SK-N-SH (cell line): ENCODE data around the gene SLC40A1. TPM values are rescaled to one million over a fixed set of nuclear protein-coding genes. Genes with fewer than 3 reads are reported as not detected.

ENCODE experiments used
- CTCF ChIA-PET: fragments of 300-600, 350-600 bp; formaldehyde crosslinking; extraction: SDS; loops from one replicate; lab custom pipeline; 2021; lab: Yijun Ruan, JAX
- POLR2A ChIA-PET: fragments of 350-600 bp; sonication (Branson Sonifier 250); formaldehyde crosslinking; extraction: SDS; loops from one replicate; lab custom pipeline; 2020; ENCODE audit warnings: antibody characterized with exemption, inconsistent platforms; lab: Yijun Ruan, JAX
- DNase-seq: peaks from one replicate; pipeline ENCODE4 v3.0.0; 2012
- H2AFZ ChIP-seq: fragments of 200-600 bp; sonication (generic); 2 replicates; pipeline ENCODE4 v1.8.1; 2016; ENCODE audit warnings: antibody characterized with exemption, mild to moderate bottlenecking, low read depth
- H3F3A ChIP-seq: fragments of 200-600 bp; sonication (generic); replicated peaks from 2 replicates; pipeline ENCODE3; 2016; ENCODE audit warnings: antibody characterized with exemption, mild to moderate bottlenecking; ENCODE audit not compliant: insufficient read depth
- H3K27ac ChIP-seq, 2 experiments: fragments of 200-500 bp in 1 of 2; fragments of 200-600 bp in 1 of 2; sonication (Bioruptor generic) in 1 of 2; sonication (generic), shearing (Covaris generic) in 1 of 2; 2 replicates each; pipeline versions ENCODE4 v1.5.1 to v1.6.1; 2014 to 2016; ENCODE audit warnings: low read depth in 2 of 2, inconsistent platforms in 1 of 2, low read length in 1 of 2, mild to moderate bottlenecking in 1 of 2, mixed read lengths in 1 of 2
- H3K27me3 ChIP-seq: fragments of 200-600 bp; sonication (generic), shearing (Covaris generic); 2 replicates; pipeline ENCODE4 v1.6.1; 2016; ENCODE audit warnings: mixed run types; ENCODE audit not compliant: insufficient read depth
- H3K36me3 ChIP-seq, 2 experiments: fragments of 200-500 bp in 1 of 2; fragments of 200-600 bp in 1 of 2; sonication (Bioruptor generic) in 1 of 2; sonication (generic) in 1 of 2; replicated peaks in 1 of 2; 2 replicates each; pipeline versions ENCODE3 to v1.5.1; 2014 to 2016; ENCODE audit warnings: low read length in 1 of 2, mild to moderate bottlenecking in 1 of 2; ENCODE audit not compliant: insufficient read depth in 2 of 2, control insufficient read depth in 1 of 2
- H3K4me1 ChIP-seq, 2 experiments: fragments of 200-500 bp in 1 of 2; fragments of 200-600 bp in 1 of 2; sonication (Bioruptor generic) in 1 of 2; sonication (generic), shearing (Covaris generic) in 1 of 2; 2 replicates each; pipeline versions ENCODE4 v1.5.1 to v1.6.1; 2014 to 2016; ENCODE audit warnings: low read depth in 1 of 2, low read length in 1 of 2, mixed run types in 1 of 2; ENCODE audit not compliant: insufficient read depth in 2 of 2, control insufficient read depth in 1 of 2
- H3K4me2 ChIP-seq: fragments of 200-600 bp; sonication (generic), shearing (Covaris generic); 2 replicates; pipeline ENCODE4 v1.6.1; 2017; ENCODE audit warnings: mixed run types
- H3K4me3 ChIP-seq, 2 experiments: fragments of 200-500 bp in 1 of 2; fragments of 200-600 bp in 1 of 2; sonication (Bioruptor generic) in 1 of 2; sonication (generic), shearing (Covaris generic) in 1 of 2; 2 replicates each; pipeline versions ENCODE4 v1.5.1 to v1.8.1; 2014 to 2016; ENCODE audit warnings: low read depth in 2 of 2, inconsistent platforms in 1 of 2, low read length in 1 of 2, mild to moderate bottlenecking in 1 of 2, mixed read lengths in 1 of 2, moderate library complexity in 1 of 2
- H3K79me2 ChIP-seq: fragments of 200-600 bp; sonication (generic); 2 replicates; pipeline ENCODE4 v1.8.1; 2017; ENCODE audit warnings: mild to moderate bottlenecking; ENCODE audit not compliant: insufficient read depth
- H3K9ac ChIP-seq: fragments of 200-600 bp; sonication (generic); 2 replicates; pipeline ENCODE4 v1.6.1; 2017; ENCODE audit warnings: mixed run types
- H3K9me2 ChIP-seq: fragments of 200-600 bp; sonication (generic); 2 replicates; pipeline ENCODE4 v1.6.1; 2017; ENCODE audit warnings: mixed run types
- H3K9me3 ChIP-seq: fragments of 200-600 bp; sonication (generic); 2 replicates; pipeline ENCODE4 v1.6.1; 2017; ENCODE audit warnings: mixed run types, mild to moderate bottlenecking, moderate library complexity
- H4K20me1 ChIP-seq: fragments of 200-600 bp; sonication (generic); 2 replicates; pipeline ENCODE4 v1.6.1; 2017; ENCODE audit warnings: mild to moderate bottlenecking, mixed run types; ENCODE audit not compliant: insufficient read depth
- GATA2 ChIP-seq: sonication (generic); formaldehyde crosslinking; IDR thresholded peaks from 2 replicates; pipeline ENCODE4 v1.5.0; 2020; ENCODE audit warnings: mild to moderate bottlenecking, missing genetic modification reagents
- RCOR1 ChIP-seq: fragments of 150-350 bp; IDR thresholded peaks from 2 replicates; pipeline ENCODE4 v1.6.1; 2017; ENCODE audit warnings: antibody characterized with exemption, low read length
- RFX5 ChIP-seq: IDR thresholded peaks from 2 replicates; pipeline ENCODE4 v1.6.1; 2012; ENCODE audit warnings: mild to moderate bottlenecking, improper control_type of control experiment, low read length
- WGBS: methylation state at CpG from one replicate; pipeline ENCODE4 v1.1.6; 2017; ENCODE audit warnings: low lambda C conversion rate; 5-methylcytosine and 5-hydroxymethylcytosine counted together
- polyA plus RNA-seq, 3 experiments: library from polyadenylated mRNA; depleted of rRNA; stranded (reverse); fragments of >200 nt; gene quantifications; 2 replicates each; pipeline ENCODE4 v1.2.3, GENCODE V29; 2012
- TF ChIP-seq, protein P1 (sequence below): IDR thresholded peaks from 2 replicates; pipeline ENCODE4 v1.4.0; 2012; ENCODE audit warnings: low read depth, borderline replicate concordance
- TF ChIP-seq, protein P2 (sequence below): IDR thresholded peaks from 2 replicates; pipeline ENCODE4 v1.6.1; 2012; ENCODE audit warnings: mild to moderate bottlenecking, low read depth, low read length, moderate library complexity

The SLC40A1 gene
- polyA plus RNA-seq, 1 of the 3 experiments (the other 2 are of a cell fraction): 1.8 TPM

DNA sequence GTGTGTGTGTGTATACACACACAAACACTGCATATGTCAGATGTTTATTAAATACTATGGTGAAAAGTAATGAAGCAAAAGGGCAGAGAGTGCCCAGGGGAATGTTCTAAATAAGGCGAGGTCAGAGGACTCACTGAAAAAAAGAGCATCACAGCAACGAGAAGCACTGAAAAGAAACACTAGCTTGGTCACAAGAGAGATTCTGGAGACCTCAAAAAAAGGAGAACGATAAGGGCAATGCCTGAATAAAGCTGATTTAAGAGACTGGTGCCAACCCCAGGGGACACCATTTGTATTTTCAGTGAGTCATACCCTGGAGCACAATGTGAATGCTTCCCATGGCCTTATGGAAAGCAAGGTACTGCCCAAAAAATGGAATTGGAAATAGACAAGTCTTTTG is 14.5 kb downstream of the SLC40A1 start (continued):
- TF ChIP-seq GATA2 (CRISPR knock-in tag): no peak
- no peak for TF ChIP-seq RFX5
- TF ChIP-seq, protein P1, sequence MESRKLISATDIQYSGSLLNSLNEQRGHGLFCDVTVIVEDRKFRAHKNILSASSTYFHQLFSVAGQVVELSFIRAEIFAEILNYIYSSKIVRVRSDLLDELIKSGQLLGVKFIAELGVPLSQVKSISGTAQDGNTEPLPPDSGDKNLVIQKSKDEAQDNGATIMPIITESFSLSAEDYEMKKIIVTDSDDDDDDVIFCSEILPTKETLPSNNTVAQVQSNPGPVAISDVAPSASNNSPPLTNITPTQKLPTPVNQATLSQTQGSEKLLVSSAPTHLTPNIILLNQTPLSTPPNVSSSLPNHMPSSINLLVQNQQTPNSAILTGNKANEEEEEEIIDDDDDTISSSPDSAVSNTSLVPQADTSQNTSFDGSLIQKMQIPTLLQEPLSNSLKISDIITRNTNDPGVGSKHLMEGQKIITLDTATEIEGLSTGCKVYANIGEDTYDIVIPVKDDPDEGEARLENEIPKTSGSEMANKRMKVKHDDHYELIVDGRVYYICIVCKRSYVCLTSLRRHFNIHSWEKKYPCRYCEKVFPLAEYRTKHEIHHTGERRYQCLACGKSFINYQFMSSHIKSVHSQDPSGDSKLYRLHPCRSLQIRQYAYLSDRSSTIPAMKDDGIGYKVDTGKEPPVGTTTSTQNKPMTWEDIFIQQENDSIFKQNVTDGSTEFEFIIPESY: no peak

DNA sequence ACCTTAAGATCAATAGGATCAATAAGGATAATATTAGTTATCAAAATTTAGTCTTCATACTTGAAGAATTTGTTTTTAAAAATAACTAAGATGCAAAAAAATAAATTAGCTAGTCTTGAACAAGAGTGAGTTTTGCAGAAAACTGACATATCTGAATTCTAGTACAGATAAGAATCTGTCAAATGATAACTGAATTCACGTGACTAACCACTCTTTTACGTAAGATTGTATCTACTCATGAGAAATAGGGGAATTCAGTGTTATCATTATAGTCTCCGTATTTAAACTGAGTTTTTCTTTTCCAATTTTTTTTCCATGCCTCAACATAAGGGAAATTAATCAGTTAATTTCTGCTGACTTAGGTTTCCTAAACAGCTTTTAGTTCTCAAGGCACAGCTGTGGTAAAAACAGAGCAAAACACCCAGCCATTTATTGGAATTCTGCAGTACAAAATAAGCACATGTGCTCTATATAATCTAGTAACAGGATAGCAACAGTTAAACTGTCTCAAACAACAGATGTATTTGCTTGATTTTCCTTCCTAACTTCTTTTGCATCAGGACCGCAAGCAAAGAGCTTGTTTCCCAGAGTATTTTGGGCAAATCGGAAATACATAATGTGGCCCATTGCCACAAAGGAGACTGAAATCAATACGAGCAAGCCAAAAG is 19.1 kb downstream of the SLC40A1 start:
- Histone ChIP-seq H3K9me3 (no peaks in the 10 kb centered on the region), H3K9ac (no peak overlapping the region), H3K4me3 (no peak overlapping the region), H3K36me3 (peaks cover 0 to 27% of the 10 kb centered on the region in 2 experiments), H3F3A (peaks cover 5% of the 10 kb centered on the region), H3K9me2 (no peaks in the 10 kb centered on the region), H4K20me1 (no peaks in the 10 kb centered on the region), H3K4me2 (no peak overlapping the region), H3K27me3 (no peaks in the 10 kb centered on the region), H3K27ac (no peak overlapping the region), H3K79me2 (no peaks in the 10 kb centered on the region), H3K4me1 (peaks cover 0 to 2% of the 10 kb centered on the region in 2 experiments; a peak in 2 of 4 replicates), H2AFZ (no peak overlapping the region; the same call in 1 of the 2 replicates)
- DNase-seq: no peak
- POLR2A ChIA-PET: no interaction called here
- 75% methylated on average over 6 of the region's 6 CpGs for WGBS
- peak; percentile 32; the same call in 1 of the 2 replicates for TF ChIP-seq GATA2 (CRISPR knock-in tag)
- no peak for TF ChIP-seq RCOR1
- CTCF ChIA-PET: interaction anchor here (1.1 to 1.5 kb wide), 2 partner anchors 19 to 28 kb away, joined by 3 to 4 read pairs; partner anchors contain the start of gene SLC40A1

DNA sequence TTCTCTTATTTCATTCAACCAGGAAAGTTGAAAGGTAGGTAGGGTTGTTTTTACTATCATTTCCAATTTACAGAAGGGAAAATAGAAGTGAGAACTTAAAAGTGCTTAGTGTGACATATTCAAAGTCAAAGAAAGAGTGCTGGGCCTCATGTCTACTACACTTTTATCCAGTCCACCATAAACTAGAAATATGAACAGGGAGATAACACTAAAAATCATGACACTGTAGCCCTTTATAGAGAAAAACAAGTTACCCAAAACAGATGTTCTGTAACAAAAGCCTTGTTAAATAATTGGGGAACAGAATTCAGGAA is 20.4 kb downstream of the SLC40A1 start:
- no peaks in the 10 kb centered on the region for H3K9me2 ChIP-seq
- peaks cover 0 to 5% of the 10 kb centered on the region in 2 experiments; a peak in 2 of 4 replicates for H3K4me1 ChIP-seq
- ChIA-PET CTCF (interaction anchor here (0.6 kb wide), 1 partner anchor 1262 kb away, joined by 3 read pairs; no protein-coding TSS in a partner anchor), POLR2A (no interaction called here)
- no peak overlapping the region for H2AFZ ChIP-seq
- peaks cover 0 to 25% of the 10 kb centered on the region in 2 experiments for H3K36me3 ChIP-seq
- no peak overlapping the region for H3K27ac ChIP-seq
- no peak overlapping the region for H3K9ac ChIP-seq
- H3K79me2 ChIP-seq: no peaks in the 10 kb centered on the region
- H3K4me3 ChIP-seq: no peak overlapping the region
- H4K20me1 ChIP-seq: no peaks in the 10 kb centered on the region
- TF ChIP-seq, protein P2, sequence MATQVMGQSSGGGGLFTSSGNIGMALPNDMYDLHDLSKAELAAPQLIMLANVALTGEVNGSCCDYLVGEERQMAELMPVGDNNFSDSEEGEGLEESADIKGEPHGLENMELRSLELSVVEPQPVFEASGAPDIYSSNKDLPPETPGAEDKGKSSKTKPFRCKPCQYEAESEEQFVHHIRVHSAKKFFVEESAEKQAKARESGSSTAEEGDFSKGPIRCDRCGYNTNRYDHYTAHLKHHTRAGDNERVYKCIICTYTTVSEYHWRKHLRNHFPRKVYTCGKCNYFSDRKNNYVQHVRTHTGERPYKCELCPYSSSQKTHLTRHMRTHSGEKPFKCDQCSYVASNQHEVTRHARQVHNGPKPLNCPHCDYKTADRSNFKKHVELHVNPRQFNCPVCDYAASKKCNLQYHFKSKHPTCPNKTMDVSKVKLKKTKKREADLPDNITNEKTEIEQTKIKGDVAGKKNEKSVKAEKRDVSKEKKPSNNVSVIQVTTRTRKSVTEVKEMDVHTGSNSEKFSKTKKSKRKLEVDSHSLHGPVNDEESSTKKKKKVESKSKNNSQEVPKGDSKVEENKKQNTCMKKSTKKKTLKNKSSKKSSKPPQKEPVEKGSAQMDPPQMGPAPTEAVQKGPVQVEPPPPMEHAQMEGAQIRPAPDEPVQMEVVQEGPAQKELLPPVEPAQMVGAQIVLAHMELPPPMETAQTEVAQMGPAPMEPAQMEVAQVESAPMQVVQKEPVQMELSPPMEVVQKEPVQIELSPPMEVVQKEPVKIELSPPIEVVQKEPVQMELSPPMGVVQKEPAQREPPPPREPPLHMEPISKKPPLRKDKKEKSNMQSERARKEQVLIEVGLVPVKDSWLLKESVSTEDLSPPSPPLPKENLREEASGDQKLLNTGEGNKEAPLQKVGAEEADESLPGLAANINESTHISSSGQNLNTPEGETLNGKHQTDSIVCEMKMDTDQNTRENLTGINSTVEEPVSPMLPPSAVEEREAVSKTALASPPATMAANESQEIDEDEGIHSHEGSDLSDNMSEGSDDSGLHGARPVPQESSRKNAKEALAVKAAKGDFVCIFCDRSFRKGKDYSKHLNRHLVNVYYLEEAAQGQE: no peak
- H3K9me3 ChIP-seq: no peaks in the 10 kb centered on the region
- H3K27me3 ChIP-seq: no peaks in the 10 kb centered on the region
- H3K4me2 ChIP-seq: no peak overlapping the region
- DNase-seq: no peak
- H3F3A ChIP-seq: peaks cover 5% of the 10 kb centered on the region
